Caco-2 (cell line): ENCODE measurements around the gene DNAJA4. TPM values are rescaled to one million over a fixed set of nuclear protein-coding genes. Genes with fewer than 3 reads are reported as not detected.
A peak's percentile ranks its signal among the peaks of the same experiment; 100 is the strongest.

ENCODE experiments used
- BruUV-seq: library from RNA; stranded (reverse); fragments of 400-500 nt; replicated peaks from 2 replicates; lab custom pipeline; 2021; lab: Mats Ljungman, UMichigan
- CTCF ChIA-PET: fragments of 300-600 bp; sonication (Branson Sonifier 250); formaldehyde crosslinking; loops from one replicate; lab custom pipeline; 2022; ENCODE audit warnings: antibody characterized with exemption; lab: Charles Lee
- POLR2A ChIA-PET: fragments of 300-600 bp; sonication (Branson Sonifier 250); formaldehyde crosslinking; loops from one replicate; lab custom pipeline; 2022; ENCODE audit warnings: antibody characterized with exemption; lab: Charles Lee
- DNase-seq, 2 experiments: peaks; one replicate each; pipeline versions ENCODE4 v3.0.0 to v3.0.0-alpha.2; 2020 to 2022
- H3K27me3 ChIP-seq: replicated peaks from 2 replicates; pipeline ENCODE4 v1.6.0; 2011; ENCODE audit warnings: low read length; ENCODE audit not compliant: control insufficient read depth, insufficient read depth
- H3K36me3 ChIP-seq: 2 replicates; pipeline ENCODE4 v1.5.1; 2011; ENCODE audit warnings: low read length; ENCODE audit not compliant: control insufficient read depth, insufficient read depth
- H3K4me1 ChIP-seq: fragments of 250-450 bp; sonication (Bioruptor Pico); 2 replicates; pipeline ENCODE4 v1.5.1; 2020; ENCODE audit warnings: mild to moderate bottlenecking
- H3K4me3 ChIP-seq: 2 replicates; pipeline ENCODE4 v1.5.1; 2011; ENCODE audit warnings: low read depth, mild to moderate bottlenecking, control low read depth, low read length
- H3K9me3 ChIP-seq: fragments of 250-450 bp; sonication (Bioruptor Pico); 2 replicates; pipeline ENCODE4 v1.5.1; 2020; ENCODE audit warnings: mild to moderate bottlenecking, moderate library complexity
- H3K27ac Mint-ChIP-seq: one replicate; pipeline ENCODE4 v1.8.0; 2022; ENCODE audit warnings: mixed read lengths; ENCODE audit not compliant: unreplicated experiment
- H3K27me3 Mint-ChIP-seq: one replicate; pipeline ENCODE4 v1.8.0; 2022; ENCODE audit warnings: mixed read lengths; ENCODE audit not compliant: insufficient read depth, unreplicated experiment
- H3K36me3 Mint-ChIP-seq: one replicate; pipeline ENCODE4 v1.8.0; 2022; ENCODE audit warnings: mild to moderate bottlenecking, mixed read lengths; ENCODE audit not compliant: insufficient read depth, unreplicated experiment
- H3K4me1 Mint-ChIP-seq: one replicate; pipeline ENCODE4 v1.8.0; 2022; ENCODE audit warnings: low read depth, mixed read lengths; ENCODE audit not compliant: unreplicated experiment
- H3K4me3 Mint-ChIP-seq: one replicate; pipeline ENCODE4 v1.8.0; 2022; ENCODE audit warnings: mild to moderate bottlenecking, moderate library complexity, mixed read lengths; ENCODE audit not compliant: unreplicated experiment
- H3K9me3 Mint-ChIP-seq: one replicate; pipeline ENCODE4 v1.8.0; 2022; ENCODE audit warnings: mixed read lengths; ENCODE audit not compliant: unreplicated experiment
- intact Hi-C: fragments of 100-400 bp; cut with micrococcal nuclease; formaldehyde crosslinking; loops from one replicate; pipeline ENCODE4 v1.10.0; 2022; ENCODE audit not compliant: unreplicated experiment
- total RNA-seq: library from RNA; stranded (reverse); gene quantifications from 2 replicates; pipeline ENCODE4 v1.2.3, GENCODE V29; 2022
- TF ChIP-seq, protein P1 (sequence below), 2 experiments: fragments of 200-600 bp in 1 of 2; IDR thresholded peaks; 1 replicate in 1 of 2; 2 replicates in 1 of 2; pipeline versions ENCODE4 v1.5.1 to v1.8.0; 2011 to 2022; ENCODE audit warnings: antibody characterized with exemption in 1 of 2, control low read depth in 1 of 2, inconsistent platforms in 1 of 2, low read depth in 1 of 2, low read length in 1 of 2, mild to moderate bottlenecking in 1 of 2, moderate library complexity in 1 of 2; ENCODE audit not compliant: insufficient read depth in 1 of 2, severe bottlenecking in 1 of 2, unreplicated experiment in 1 of 2

DNAJA4 gene
- total RNA-seq, 1 experiment from 2014 or later = 1.1 TPM

DNA sequence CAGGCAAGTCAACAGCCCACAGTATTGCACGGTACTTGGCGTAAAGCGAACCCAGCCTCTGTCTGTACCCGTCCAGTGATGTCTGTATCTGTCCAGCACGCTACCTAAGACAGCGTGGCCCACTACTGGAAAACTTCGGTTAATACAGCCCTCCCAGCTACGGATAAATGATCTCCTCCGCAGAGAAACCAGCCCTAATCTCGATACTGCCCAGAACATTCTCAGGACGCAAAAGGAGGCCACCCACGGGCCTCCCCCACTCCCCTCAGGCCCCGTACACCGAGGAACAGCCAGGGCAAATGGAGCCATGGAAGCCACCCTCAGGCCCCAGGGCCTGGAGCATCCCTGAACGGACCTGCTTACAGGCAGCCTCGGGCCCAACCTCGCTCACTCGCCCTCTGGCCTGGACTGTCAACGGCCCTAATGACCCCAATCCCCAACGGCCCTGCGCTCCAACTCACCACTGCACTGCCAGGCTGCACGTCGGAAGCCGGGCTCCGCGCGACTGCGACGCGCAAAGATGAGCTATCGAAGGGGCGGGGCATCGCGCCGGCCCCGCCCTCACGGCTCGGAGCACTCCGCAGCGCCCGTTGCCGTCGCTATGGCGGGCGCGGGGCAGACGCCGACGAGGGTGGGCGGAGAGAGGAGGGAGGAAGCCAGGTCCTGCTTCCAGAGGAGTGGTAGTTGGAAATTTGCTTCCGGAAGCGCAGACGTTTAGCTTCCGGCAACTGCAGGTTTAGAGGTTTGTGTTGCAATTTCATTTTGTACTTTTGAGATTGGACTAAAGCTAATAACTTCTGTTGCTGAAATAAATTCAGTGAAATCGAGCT lies 35.0 kb downstream of the DNAJA4 start, which contains the start of gene SKIC8:
TSS of gene SKIC8 (minus strand) at position 509 of the 830 bp plus-strand sequence. CDS start 3,923 bp downstream, outside the sequence.
- Histone ChIP-seq H3K27me3 (no peaks in the 10 kb centered on the region), H3K4me3 (peak within 1 kb of the TSS; percentile 86), H3K9me3 (no peaks in the 10 kb centered on the region), H3K36me3 (no peaks in the 10 kb centered on the region), H3K4me1 (0 out of 2 replicates have a peak, but pooled peaks cover 4% of the 10 kb centered on the region)
- DNase-seq = peak; percentile 94
- CTCF ChIA-PET = interaction anchor here (0.6 to 1.3 kb wide), 11 partner anchors 43 to 538 kb away, joined by 3 to 9 read pairs (median 4); partner anchors contain the start of gene IREB2
- intact Hi-C loops = no loop called here
- Mint-ChIP-seq H3K9me3 (no peaks in the 10 kb centered on the region), H3K4me1 (no peaks in the 10 kb centered on the region), H3K27me3 (no peaks in the 10 kb centered on the region), H3K36me3 (peaks cover 7% of the 10 kb centered on the region), H3K4me3 (peak within 1 kb of the TSS; percentile 100), H3K27ac (peak within 1 kb of the TSS; percentile 98)
- BruUV-seq = TSS peak; percentile 75
- POLR2A ChIA-PET = interaction anchor here (0.6 to 1.3 kb wide), 20 partner anchors 10 to 1623 kb away, joined by 3 to 11 read pairs (median 3); partner anchors contain the start of genes CHRNA5, HYKK, IDH3A and IREB2
- TF ChIP-seq, protein P1, sequence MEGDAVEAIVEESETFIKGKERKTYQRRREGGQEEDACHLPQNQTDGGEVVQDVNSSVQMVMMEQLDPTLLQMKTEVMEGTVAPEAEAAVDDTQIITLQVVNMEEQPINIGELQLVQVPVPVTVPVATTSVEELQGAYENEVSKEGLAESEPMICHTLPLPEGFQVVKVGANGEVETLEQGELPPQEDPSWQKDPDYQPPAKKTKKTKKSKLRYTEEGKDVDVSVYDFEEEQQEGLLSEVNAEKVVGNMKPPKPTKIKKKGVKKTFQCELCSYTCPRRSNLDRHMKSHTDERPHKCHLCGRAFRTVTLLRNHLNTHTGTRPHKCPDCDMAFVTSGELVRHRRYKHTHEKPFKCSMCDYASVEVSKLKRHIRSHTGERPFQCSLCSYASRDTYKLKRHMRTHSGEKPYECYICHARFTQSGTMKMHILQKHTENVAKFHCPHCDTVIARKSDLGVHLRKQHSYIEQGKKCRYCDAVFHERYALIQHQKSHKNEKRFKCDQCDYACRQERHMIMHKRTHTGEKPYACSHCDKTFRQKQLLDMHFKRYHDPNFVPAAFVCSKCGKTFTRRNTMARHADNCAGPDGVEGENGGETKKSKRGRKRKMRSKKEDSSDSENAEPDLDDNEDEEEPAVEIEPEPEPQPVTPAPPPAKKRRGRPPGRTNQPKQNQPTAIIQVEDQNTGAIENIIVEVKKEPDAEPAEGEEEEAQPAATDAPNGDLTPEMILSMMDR (IDR thresholded peaks at IDR 0.05; ENCODE audit: insufficient read depth in 1 of 2, low read depth in 1 of 2, low read length in 1 of 2, severe bottlenecking in 1 of 2, unreplicated experiment in 1 of 2) = no peak

DNA sequence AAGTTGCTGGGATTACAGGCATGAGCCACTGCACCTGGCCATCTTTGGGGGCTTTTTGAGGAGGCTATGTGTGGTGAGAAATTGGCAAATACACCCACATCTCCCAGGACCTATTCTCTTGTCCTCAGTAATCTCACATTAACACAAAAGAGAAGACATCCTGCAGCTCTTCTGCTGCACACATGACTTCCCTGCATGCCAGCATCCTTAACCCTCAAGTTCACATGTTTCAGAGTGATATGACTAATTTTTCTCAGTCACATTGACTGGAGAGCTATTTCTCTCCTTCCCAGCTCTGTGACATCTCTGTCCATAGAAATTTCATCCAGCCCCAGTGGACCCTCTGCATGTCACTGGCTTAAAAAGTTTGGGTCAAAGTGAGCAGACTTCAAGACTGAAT lies 37.0 kb downstream of the DNAJA4 start:
- Mint-ChIP-seq H3K4me3 (peak overlapping the region; percentile 8), H3K4me1 (no peaks in the 10 kb centered on the region), H3K27me3 (no peaks in the 10 kb centered on the region), H3K27ac (no peak overlapping the region), H3K9me3 (no peaks in the 10 kb centered on the region), H3K36me3 (peaks cover 7% of the 10 kb centered on the region)
- ChIA-PET POLR2A (no interaction called here), CTCF (interaction anchor here (0.8 kb wide), 1 partner anchor 122 kb away, joined by 3 read pairs; no protein-coding TSS in a partner anchor)
- Histone ChIP-seq H3K27me3 (no peaks in the 10 kb centered on the region), H3K4me1 (0 out of 2 replicates have a peak, but pooled peaks cover 4% of the 10 kb centered on the region), H3K36me3 (no peaks in the 10 kb centered on the region), H3K4me3 (no peak overlapping the region), H3K9me3 (no peaks in the 10 kb centered on the region)
- intact Hi-C loops = no loop called here
- no peak for DNase-seq
- TF ChIP-seq, protein P1 (IDR thresholded peaks at IDR 0.05; ENCODE audit: insufficient read depth in 1 of 2, low read depth in 1 of 2, low read length in 1 of 2, severe bottlenecking in 1 of 2, unreplicated experiment in 1 of 2) = no peak
- BruUV-seq = no TSS peak

DNA sequence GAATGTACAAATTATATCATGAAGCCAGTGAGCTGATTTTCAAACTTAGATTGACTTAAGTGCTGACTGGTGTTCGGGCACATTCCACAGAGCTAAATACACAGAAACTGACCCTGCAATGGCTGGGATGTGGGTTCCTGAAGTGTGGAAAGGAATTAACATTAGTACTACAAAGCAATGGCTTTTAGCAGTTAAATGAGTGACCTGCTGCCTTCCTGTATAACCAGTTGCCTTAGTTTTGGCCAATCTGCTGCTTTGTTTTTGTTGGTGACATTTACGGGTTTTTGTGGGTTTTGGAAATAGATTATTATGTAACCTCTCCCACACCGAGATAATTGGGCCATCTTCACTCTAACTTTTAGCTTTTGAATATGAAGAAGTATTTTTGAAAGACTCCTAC lies 37.5 kb downstream of the DNAJA4 start:
- POLR2A ChIA-PET = no interaction called here
- no peaks in the 10 kb centered on the region for H3K9me3 Mint-ChIP-seq
- Histone ChIP-seq H3K9me3 (no peaks in the 10 kb centered on the region), H3K27me3 (no peaks in the 10 kb centered on the region), H3K4me1 (0 out of 2 replicates have a peak, but pooled peaks cover 4% of the 10 kb centered on the region), H3K36me3 (no peaks in the 10 kb centered on the region), H3K4me3 (no peak overlapping the region)
- no peak overlapping the region for H3K4me3 Mint-ChIP-seq
- H3K27ac Mint-ChIP-seq = no peak overlapping the region
- CTCF ChIA-PET = no interaction called here
- intact Hi-C loops = no loop called here
- H3K27me3 Mint-ChIP-seq = no peaks in the 10 kb centered on the region
- TF ChIP-seq, protein P1 (IDR thresholded peaks at IDR 0.05; ENCODE audit: insufficient read depth in 1 of 2, low read depth in 1 of 2, low read length in 1 of 2, severe bottlenecking in 1 of 2, unreplicated experiment in 1 of 2) = no peak
- DNase-seq = no peak
- peaks cover 7% of the 10 kb centered on the region for H3K36me3 Mint-ChIP-seq
- no peaks in the 10 kb centered on the region for H3K4me1 Mint-ChIP-seq
- BruUV-seq = no TSS peak
